ENCODE measurements around the gene CD44. TPM values are rescaled to one million over a fixed set of nuclear protein-coding genes. Genes with fewer than 3 reads are reported as not detected.
"Not testable (repeated sequence)": the region's sequence is repeated elsewhere in the genome, so short reads cannot be mapped to it uniquely, and the experiment has no call there.

Gene CD44
- total and polyA plus RNA-seq, 8 donors, result 332 to 693 (median 504) TPM

GRCh38 chr11:35225946-35226520, 87.1 kb downstream of the CD44 start:
- ATAC-seq (no peak), DNase-seq (no peak)
- Histone ChIP-seq H3K4me1 (peaks cover 0 to 60% of the 10 kb centered on the region in 2 donors), H3K27me3 (no peaks in the 10 kb centered on the region), H3K36me3 (peaks cover 9 to 84% of the 10 kb centered on the region in 2 donors), H3K27ac (peak overlapping the region in 1 of 2 donors; percentile 92), H3K4me3 (no peak overlapping the region), H3K9me3 (no peaks in the 10 kb centered on the region)
- TF ChIP-seq CTCF (IDR thresholded peaks at IDR 0.05), result no peak
- intact Hi-C loops (cut with DNase I), result no loop called here

GRCh38 chr11:35226756-35227155, 87.8 kb downstream of the CD44 start:
- Histone ChIP-seq H3K36me3 (peaks cover 6 to 84% of the 10 kb centered on the region in 2 donors), H3K4me1 (peaks cover 0 to 63% of the 10 kb centered on the region in 2 donors), H3K27ac (peak overlapping the region; percentile 16 to 92)
- DNase-seq; intact Hi-C loops (cut with DNase I); H3K4me3 ChIP-seq; ATAC-seq; H3K9me3 ChIP-seq; H3K27me3 ChIP-seq: not testable (repeated sequence)

GRCh38 chr11:35227576-35228327, 88.8 kb downstream of the CD44 start:
- Histone ChIP-seq H3K27ac (peak overlapping the region; percentile 16 to 92), H3K4me1 (peaks cover 0 to 68% of the 10 kb centered on the region in 2 donors), H3K36me3 (peaks cover 6 to 75% of the 10 kb centered on the region in 2 donors), H3K27me3 (no peaks in the 10 kb centered on the region), H3K4me3 (no peak overlapping the region), H3K9me3 (no peaks in the 10 kb centered on the region)
- ATAC-seq (peak; percentile 53), DNase-seq (no peak)
- intact Hi-C loops (cut with DNase I), result no loop called here
- TF ChIP-seq CTCF (IDR thresholded peaks at IDR 0.05), result no peak

- H3K4me1 ChIP-seq, result peaks cover 0 to 64% of the 10 kb centered on the region in 2 donors
- H3K27ac ChIP-seq, result peak overlapping the region; percentile 9 to 92
- ATAC-seq (no peak), DNase-seq (no peak)
- no peak for TF ChIP-seq CTCF (IDR thresholded peaks at IDR 0.05)
- no peaks in the 10 kb centered on the region for H3K9me3 ChIP-seq
- peaks cover 6 to 69% of the 10 kb centered on the region in 2 donors for H3K36me3 ChIP-seq
- no peak overlapping the region for H3K4me3 ChIP-seq
- no peaks in the 10 kb centered on the region for H3K27me3 ChIP-seq
- intact Hi-C loops (cut with DNase I), result no loop called here
Measured at GRCh38 chr11:35228328-35228725, 89.4 kb downstream of the CD44 start.

- Histone ChIP-seq H3K27ac (peak overlapping the region in 1 of 2 donors; percentile 92), H3K4me1 (peaks cover 0 to 60% of the 10 kb centered on the region in 2 donors), H3K27me3 (no peaks in the 10 kb centered on the region), H3K9me3 (no peaks in the 10 kb centered on the region), H3K36me3 (peaks cover 6 to 48% of the 10 kb centered on the region in 2 donors), H3K4me3 (no peak overlapping the region)
- ATAC-seq (no peak), DNase-seq (no peak)
- intact Hi-C loops (cut with DNase I), result no loop called here
- TF ChIP-seq CTCF (IDR thresholded peaks at IDR 0.05), result no peak
Measured at GRCh38 chr11:35230388-35230787, 91.4 kb downstream of the CD44 start.

Data from left lung (tissue), 10 donors.